ENCODE data around the gene CNTN6.

The CNTN6 gene

DNA sequence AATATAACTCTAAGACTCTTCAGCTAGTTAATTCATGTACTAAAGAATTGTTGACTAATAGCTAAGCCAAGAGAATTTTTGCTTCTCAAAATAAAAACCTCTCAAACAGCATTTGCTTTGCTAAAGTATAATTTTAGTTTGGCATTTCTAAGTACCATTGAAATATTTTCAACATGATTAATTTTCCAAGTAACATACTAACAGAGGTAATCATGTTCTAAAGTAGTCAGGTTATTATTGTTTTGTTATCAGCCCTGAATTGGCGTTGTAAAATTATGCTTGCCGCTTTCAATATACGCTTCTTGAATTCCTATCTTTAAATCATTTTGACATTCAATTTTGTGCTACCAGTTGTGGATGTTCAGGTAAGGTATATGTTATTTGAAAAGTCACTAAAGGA, 134.3 kb downstream of the CNTN6 start:
- no peak for DNase-seq (ENCODE audit: extremely low read depth, low read depth)
- TF ChIP-seq, protein P1, sequence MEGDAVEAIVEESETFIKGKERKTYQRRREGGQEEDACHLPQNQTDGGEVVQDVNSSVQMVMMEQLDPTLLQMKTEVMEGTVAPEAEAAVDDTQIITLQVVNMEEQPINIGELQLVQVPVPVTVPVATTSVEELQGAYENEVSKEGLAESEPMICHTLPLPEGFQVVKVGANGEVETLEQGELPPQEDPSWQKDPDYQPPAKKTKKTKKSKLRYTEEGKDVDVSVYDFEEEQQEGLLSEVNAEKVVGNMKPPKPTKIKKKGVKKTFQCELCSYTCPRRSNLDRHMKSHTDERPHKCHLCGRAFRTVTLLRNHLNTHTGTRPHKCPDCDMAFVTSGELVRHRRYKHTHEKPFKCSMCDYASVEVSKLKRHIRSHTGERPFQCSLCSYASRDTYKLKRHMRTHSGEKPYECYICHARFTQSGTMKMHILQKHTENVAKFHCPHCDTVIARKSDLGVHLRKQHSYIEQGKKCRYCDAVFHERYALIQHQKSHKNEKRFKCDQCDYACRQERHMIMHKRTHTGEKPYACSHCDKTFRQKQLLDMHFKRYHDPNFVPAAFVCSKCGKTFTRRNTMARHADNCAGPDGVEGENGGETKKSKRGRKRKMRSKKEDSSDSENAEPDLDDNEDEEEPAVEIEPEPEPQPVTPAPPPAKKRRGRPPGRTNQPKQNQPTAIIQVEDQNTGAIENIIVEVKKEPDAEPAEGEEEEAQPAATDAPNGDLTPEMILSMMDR (IDR thresholded peaks at IDR 0.05; ENCODE audit: low read depth, low read length): no peak

DNA sequence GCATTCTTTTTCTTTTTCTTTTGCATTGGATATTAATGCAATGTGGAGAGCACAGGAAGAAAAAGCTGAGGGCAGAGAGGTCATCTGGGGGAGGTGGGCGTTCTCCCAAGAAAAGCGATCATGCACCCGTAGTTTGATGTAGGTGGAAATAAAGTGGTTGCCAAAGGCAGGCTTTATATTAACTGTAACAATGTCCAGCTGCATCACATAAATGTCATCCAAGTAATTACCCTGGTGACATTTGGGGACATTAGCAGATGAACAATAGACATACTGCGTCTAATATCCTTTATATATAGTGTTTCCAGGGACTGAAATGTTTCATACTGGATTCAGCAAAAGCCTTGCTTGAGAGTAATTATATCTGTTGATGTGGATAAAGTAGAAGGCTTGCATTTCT, 135.5 kb downstream of the CNTN6 start:
- TF ChIP-seq, protein P1 (IDR thresholded peaks at IDR 0.05; ENCODE audit: low read depth, low read length): no peak

DNA sequence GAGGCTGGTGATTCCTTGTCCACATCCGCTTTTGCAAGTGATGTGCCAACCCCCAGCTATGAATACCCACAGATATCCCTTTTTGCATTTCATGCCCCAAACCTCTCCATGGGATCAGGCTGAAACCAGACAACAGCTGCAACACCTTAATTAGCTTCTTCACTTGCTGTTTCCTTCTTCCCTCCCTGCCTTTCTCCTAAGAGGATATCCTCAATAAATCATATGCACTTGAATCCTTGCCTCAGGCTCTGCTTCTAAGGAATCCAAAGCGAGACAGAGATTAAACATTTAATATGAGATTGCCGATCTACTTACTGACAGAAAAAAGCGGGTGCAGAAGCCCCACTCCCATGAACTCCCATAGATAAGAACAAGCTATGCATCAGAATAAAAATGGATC, 138.1 kb downstream of the CNTN6 start:
- TF ChIP-seq, protein P1 (IDR thresholded peaks at IDR 0.05; ENCODE audit: low read depth, low read length): no peak
- no peak for DNase-seq (ENCODE audit: extremely low read depth, low read depth)

More for the DNA sequence above, 135.5 kb downstream of the CNTN6 start:
- DNase-seq (ENCODE audit: extremely low read depth, low read depth): no peak

DNA sequence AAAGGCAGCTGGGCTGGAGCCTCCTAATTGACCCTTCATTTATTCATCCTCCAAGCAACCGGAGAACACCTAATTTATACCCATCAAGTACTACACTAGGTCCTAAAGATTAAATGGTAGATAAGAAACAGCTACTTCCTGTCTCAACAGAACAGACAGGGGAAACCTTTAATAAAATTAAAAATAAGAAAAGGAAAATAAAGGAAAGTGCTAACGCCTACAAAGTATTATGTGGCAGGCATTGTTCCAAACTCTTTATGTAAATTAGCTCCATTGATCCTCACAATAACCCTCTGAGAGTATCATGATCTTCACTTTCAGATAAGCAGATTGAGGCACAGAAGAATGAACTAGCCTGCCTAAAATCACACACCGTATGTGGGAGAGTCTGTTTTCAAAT, 139.5 kb downstream of the CNTN6 start:
- no peak for DNase-seq (ENCODE audit: extremely low read depth, low read depth)
- TF ChIP-seq, protein P1 (IDR thresholded peaks at IDR 0.05; ENCODE audit: low read depth, low read length): no peak

DNA sequence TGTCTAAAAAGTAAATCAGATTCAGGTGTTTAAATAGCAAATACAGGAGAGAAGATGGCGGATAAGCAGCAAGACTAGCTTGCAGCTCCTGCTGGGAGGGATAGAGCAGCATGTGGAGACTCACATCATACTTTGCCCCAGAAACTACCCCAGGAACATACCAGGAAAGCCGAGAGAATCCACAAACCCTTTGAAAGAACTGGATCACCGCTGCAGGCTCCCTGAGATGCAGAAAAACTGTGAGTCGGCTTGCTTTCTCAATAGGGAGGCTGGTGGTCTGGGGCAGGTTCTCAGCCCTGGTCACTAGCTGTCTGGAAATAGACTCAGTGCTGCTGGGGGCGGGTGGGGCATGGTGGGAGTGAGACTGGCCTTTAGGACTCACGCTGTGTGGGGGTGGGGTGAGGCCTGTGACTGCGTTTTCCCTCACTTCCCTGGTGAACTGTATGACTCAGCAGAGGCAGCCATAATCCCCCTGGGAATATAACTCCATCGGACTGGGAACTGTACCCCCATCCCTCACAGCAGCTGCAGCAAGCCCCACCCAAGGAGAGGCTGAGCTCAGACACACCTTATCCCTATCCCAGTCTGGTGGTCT, 142.8 kb downstream of the CNTN6 start:
- no peak for DNase-seq (ENCODE audit: extremely low read depth, low read depth)
- TF ChIP-seq, protein P1 (IDR thresholded peaks at IDR 0.05; ENCODE audit: low read depth, low read length): no peak

DNA sequence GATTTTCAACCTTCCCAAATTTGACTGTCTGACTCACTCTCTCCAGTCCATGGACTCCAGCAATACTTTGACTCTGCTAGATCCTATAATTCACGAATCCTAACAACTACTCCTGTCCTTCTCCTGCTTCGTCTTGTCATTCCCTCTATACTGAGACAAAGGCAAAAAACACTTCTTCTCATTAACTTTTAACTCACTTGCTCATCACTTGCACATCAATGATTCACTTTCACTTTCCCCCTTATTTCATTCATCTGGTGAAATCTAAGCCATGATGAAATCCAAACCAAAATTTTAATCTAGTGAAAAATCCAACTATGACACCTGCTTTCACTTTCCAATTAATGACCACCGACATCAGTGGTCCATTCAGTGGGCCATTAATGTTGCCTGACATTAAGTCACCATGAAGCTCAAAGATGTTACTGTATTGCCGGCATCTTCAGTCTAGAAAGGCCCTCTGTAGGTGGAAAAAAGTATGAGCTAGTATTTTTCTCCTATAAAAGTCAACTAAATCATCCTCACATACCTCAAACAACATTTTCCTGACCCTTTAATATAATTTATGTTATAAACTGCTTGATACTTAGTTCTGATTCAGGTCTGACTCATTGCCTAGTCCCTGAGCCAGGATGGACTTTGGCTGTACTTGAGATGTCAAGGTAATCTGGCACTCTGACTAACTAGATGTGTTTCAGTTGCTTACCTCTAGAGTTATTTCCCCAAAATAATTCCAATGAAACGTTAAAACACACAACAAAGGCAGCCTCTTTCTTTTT, 158.6 kb downstream of the CNTN6 start:
- no peak for DNase-seq (ENCODE audit: extremely low read depth, low read depth)
- TF ChIP-seq, protein P1 (IDR thresholded peaks at IDR 0.05; ENCODE audit: low read depth, low read length): no peak; the same call in 1 of the 2 replicates

DNA sequence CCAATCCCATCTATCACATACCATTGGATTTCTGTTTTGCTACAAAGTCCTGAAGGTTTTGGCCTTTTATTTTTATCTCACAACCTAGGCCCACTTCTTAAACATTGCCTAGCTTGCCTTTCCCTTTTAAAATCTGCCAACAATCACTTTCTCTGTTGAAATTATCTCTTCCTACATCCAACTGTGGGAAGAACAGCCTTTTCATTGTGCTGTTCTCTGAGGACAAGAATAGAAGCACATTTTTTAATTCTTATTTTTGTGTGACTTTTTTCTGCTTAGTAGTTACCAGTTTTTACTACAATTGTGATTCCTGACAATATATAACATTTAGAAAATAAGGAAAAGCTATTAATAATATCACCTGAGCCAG, 159.2 kb downstream of the CNTN6 start:
- TF ChIP-seq, protein P1 (IDR thresholded peaks at IDR 0.05; ENCODE audit: low read depth, low read length): no peak
- no peak for DNase-seq (ENCODE audit: extremely low read depth, low read depth)
